ENCODE measurements around the gene CST7. TPM values are rescaled to one million over a fixed set of nuclear protein-coding genes. Genes with fewer than 3 reads are reported as not detected.
"Not testable (repeated sequence)": the region's sequence is repeated elsewhere in the genome, so short reads cannot be mapped to it uniquely, and the experiment has no call there.

The CST7 gene
- total RNA-seq, 1 experiment from 2014 or later, result not detected

- not testable (repeated sequence) for H3K4me3 Mint-ChIP-seq; H3K56ac ChIP-seq (ENCODE audit: insufficient read length, low read depth, low read length); H2BK12ac ChIP-seq (ENCODE audit: insufficient read length, low read depth, low read length); H2BK20ac ChIP-seq (ENCODE audit: low read depth, low read length, poor library complexity, severe bottlenecking); H2AK5ac ChIP-seq (ENCODE audit: insufficient read length, low read length); H3K27me3 ChIP-seq (ENCODE audit: insufficient read depth, low read length); DNase-seq; H3K4ac ChIP-seq (ENCODE audit: low read depth, low read length); H4K5ac ChIP-seq (ENCODE audit: insufficient read length, low read depth, low read length); H4K91ac ChIP-seq (ENCODE audit: insufficient read length, low read depth, low read length); H3K79me1 ChIP-seq (ENCODE audit: insufficient read depth, low read depth, low read length, poor library complexity, severe bottlenecking); H3K27ac Mint-ChIP-seq; H3K14ac ChIP-seq (ENCODE audit: insufficient read depth, low read length); H3K36me3 Mint-ChIP-seq (ENCODE audit: insufficient read depth in 1 of 3, low read depth in 3 of 3); H3K23ac ChIP-seq (ENCODE audit: insufficient read length, low read depth, low read length); H3K79me2 ChIP-seq (ENCODE audit: insufficient read depth, low read length); H3K27ac ChIP-seq (ENCODE audit: insufficient read length, low read depth, low read length); H2BK5ac ChIP-seq (ENCODE audit: insufficient read length, low read length); H3K4me1 Mint-ChIP-seq; H2AFZ ChIP-seq (ENCODE audit: low read length); H3K9ac ChIP-seq (ENCODE audit: extremely low read depth, insufficient read length, low read length); H4K8ac ChIP-seq (replicated peaks; ENCODE audit: insufficient read length, low read depth, low read length); H3K4me2 ChIP-seq (ENCODE audit: insufficient read depth, insufficient read length, low read length); H3T11ph ChIP-seq (ENCODE audit: low read length); H2BK15ac ChIP-seq (ENCODE audit: low read depth, low read length); H3K23me2 ChIP-seq (ENCODE audit: insufficient read length, low read depth, low read length, poor library complexity, severe bottlenecking); H2BK120ac ChIP-seq (ENCODE audit: low read depth, low read length, poor library complexity, severe bottlenecking); H3K4me1 ChIP-seq (ENCODE audit: insufficient read depth, low read length); H3K18ac ChIP-seq (ENCODE audit: insufficient read length, low read depth, low read length); H3K9me3 ChIP-seq (ENCODE audit: control insufficient read depth, low read depth, low read length); H4K20me1 ChIP-seq (ENCODE audit: control insufficient read depth, insufficient read depth, insufficient read length)
- peaks cover 24 to 32% of the 10 kb centered on the region in 2 experiments; a peak in 4 of 5 replicates for H3K9me3 Mint-ChIP-seq
- no CpG with 5 or more reads among the region's 4 CpGs for WGBS (ENCODE audit: extremely low coverage, insufficient read length, low lambda C conversion rate)
- peaks cover 30% of the 10 kb centered on the region for H3K27me3 Mint-ChIP-seq (ENCODE audit: low read depth)
These were observed 602 bp upstream of the CST7 start for GRCh38 chr20:24948396-24948938.
